ENCODE results near the gene FYB1. TPM values are rescaled to one million over a fixed set of nuclear protein-coding genes. Genes with fewer than 3 reads are reported as not detected.

FYB1 gene
- total RNA-seq, 1 donor: under 0.01 TPM

DNA sequence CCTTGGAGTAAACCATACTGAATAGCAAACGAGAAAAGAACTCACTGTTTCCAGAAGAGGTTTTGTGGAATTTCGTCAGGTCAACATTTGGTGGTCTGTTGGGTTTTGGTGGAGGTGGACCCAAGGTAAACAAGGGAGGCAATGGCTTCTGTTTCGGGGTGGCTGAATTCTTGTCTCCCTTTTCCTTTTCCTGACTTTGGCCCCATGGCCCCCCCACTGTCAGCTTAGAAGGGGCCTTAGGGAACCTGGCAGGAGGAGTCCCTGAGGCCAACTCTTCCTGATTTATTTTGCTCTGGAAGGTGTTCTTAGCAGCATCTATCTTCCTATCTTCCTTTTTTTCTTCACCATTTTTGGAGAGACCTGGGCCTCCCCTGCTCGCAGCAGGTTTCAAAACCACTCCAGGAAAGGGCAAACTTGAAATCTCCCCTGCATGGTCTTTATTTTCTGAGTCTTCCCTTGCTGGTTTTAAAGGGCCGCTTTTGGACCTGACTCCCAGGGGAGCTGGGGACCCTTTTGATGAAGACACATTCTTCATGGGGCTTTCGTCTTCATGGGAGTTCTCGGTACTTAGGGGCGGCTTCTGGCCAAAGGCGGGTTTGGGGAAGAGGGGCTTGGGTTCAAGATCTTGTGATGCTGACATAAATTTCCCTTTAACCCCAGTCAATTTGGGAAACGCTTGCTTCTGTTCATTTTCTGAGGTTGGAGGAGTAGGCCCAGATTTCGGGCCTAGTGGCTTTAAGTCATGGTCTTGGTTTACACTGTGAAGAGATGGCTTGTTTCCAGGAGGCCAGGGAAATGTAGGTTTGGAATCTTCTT lies 17.4 kb downstream of the FYB1 start:
- Histone ChIP-seq H3K4me3 (ENCODE audit: insufficient read depth, low read length) (no peak overlapping the region), H2AFZ (ENCODE audit: low read length) (no peak overlapping the region), H3K79me2 (ENCODE audit: insufficient read depth, low read length) (no peaks in the 10 kb centered on the region), H4K20me1 (ENCODE audit: insufficient read depth, low read length) (no peaks in the 10 kb centered on the region), H3K27me3 (ENCODE audit: insufficient read depth, low read length) (peaks cover 5% of the 10 kb centered on the region), H3K27ac (ENCODE audit: low read depth, low read length) (no peak overlapping the region), H3K4me1 (ENCODE audit: insufficient read depth, low read length) (no peaks in the 10 kb centered on the region), H3K4me2 (ENCODE audit: insufficient read depth, low read length) (no peak overlapping the region), H3K9me3 (ENCODE audit: low read depth, low read length) (no peaks in the 10 kb centered on the region), H3K36me3 (ENCODE audit: insufficient read depth, low read length) (no peaks in the 10 kb centered on the region)
- TF ChIP-seq, protein P1, sequence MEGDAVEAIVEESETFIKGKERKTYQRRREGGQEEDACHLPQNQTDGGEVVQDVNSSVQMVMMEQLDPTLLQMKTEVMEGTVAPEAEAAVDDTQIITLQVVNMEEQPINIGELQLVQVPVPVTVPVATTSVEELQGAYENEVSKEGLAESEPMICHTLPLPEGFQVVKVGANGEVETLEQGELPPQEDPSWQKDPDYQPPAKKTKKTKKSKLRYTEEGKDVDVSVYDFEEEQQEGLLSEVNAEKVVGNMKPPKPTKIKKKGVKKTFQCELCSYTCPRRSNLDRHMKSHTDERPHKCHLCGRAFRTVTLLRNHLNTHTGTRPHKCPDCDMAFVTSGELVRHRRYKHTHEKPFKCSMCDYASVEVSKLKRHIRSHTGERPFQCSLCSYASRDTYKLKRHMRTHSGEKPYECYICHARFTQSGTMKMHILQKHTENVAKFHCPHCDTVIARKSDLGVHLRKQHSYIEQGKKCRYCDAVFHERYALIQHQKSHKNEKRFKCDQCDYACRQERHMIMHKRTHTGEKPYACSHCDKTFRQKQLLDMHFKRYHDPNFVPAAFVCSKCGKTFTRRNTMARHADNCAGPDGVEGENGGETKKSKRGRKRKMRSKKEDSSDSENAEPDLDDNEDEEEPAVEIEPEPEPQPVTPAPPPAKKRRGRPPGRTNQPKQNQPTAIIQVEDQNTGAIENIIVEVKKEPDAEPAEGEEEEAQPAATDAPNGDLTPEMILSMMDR (IDR thresholded peaks at IDR 0.05; ENCODE audit: extremely low read depth, low read depth, low read length): no peak
- peak; percentile 38 for DNase-seq (ENCODE audit: insufficient read length, low spot score, missing footprints)

DNA sequence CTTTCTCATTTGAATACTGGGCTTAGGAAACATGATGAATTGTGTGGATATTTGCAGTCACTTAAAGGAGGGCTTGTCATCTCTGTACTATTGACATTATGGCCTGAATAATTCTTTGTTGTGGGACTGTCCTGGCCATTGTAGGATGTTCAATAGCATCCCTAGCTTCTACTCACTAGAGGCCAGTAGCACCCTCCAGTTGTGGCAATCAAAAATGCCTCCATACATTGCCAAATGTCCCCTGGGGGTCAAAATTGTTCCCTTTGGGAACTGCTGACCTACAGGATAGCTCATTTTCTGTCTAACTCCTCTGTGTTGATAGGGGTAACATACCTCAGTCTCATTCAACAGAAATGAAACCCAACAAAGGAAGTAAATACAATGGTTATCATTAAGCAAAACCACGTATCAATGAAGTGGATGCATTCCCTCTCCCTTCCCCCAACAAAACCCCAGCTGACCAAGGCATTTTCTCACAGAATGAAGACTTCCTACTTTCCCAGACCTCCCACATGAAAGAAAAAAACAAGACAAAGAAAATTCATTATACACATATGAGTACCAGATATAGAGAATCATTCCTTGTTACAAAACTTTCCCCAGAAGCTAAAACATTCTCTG lies 18.1 kb downstream of the FYB1 start:
- TF ChIP-seq, protein P1 (IDR thresholded peaks at IDR 0.05; ENCODE audit: extremely low read depth, low read depth, low read length): no peak
- H3K4me1 ChIP-seq (ENCODE audit: insufficient read depth, low read length): no peaks in the 10 kb centered on the region
- H4K20me1 ChIP-seq (ENCODE audit: insufficient read depth, low read length): no peaks in the 10 kb centered on the region
- no peak overlapping the region for H3K4me2 ChIP-seq (ENCODE audit: insufficient read depth, low read length)
- no peaks in the 10 kb centered on the region for H3K79me2 ChIP-seq (ENCODE audit: insufficient read depth, low read length)
- H3K27me3 ChIP-seq (ENCODE audit: insufficient read depth, low read length): no peaks in the 10 kb centered on the region
- no peak for DNase-seq (ENCODE audit: insufficient read length, low spot score, missing footprints)
- H3K36me3 ChIP-seq (ENCODE audit: insufficient read depth, low read length): no peaks in the 10 kb centered on the region
- no peak overlapping the region for H3K4me3 ChIP-seq (ENCODE audit: insufficient read depth, low read length)
- H3K27ac ChIP-seq (ENCODE audit: low read depth, low read length): no peak overlapping the region
- H3K9me3 ChIP-seq (ENCODE audit: low read depth, low read length): no peaks in the 10 kb centered on the region
- H2AFZ ChIP-seq (ENCODE audit: low read length): no peak overlapping the region

DNA sequence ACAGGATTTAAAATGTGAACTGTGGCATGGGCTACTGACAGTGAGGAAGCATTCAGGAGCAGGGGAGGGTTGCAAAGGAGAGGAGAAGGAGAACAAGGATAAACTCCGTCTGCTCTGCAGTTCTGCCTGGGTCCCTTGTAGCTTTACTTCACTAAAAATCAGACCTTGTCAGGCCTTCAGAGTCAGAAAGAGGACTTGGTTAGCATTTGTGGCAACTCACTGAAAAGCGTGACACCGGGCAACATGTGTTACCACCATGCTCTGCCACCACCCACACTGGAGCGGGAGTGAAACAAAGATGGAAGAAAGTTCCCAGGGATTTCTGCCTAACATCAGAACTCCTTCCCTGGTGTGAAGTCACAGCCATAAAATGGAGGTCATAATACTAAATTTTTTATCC lies 19.3 kb downstream of the FYB1 start:
- no peaks in the 10 kb centered on the region for H4K20me1 ChIP-seq (ENCODE audit: insufficient read depth, low read length)
- H3K27me3 ChIP-seq (ENCODE audit: insufficient read depth, low read length): no peaks in the 10 kb centered on the region
- H3K79me2 ChIP-seq (ENCODE audit: insufficient read depth, low read length): no peaks in the 10 kb centered on the region
- H2AFZ ChIP-seq (ENCODE audit: low read length): no peak overlapping the region
- peaks cover 3% of the 10 kb centered on the region for H3K4me1 ChIP-seq (ENCODE audit: insufficient read depth, low read length)
- H3K27ac ChIP-seq (ENCODE audit: low read depth, low read length): no peak overlapping the region
- no peak for DNase-seq (ENCODE audit: insufficient read length, low spot score, missing footprints)
- H3K4me2 ChIP-seq (ENCODE audit: insufficient read depth, low read length): no peak overlapping the region
- no peaks in the 10 kb centered on the region for H3K36me3 ChIP-seq (ENCODE audit: insufficient read depth, low read length)
- no peaks in the 10 kb centered on the region for H3K9me3 ChIP-seq (ENCODE audit: low read depth, low read length)
- TF ChIP-seq, protein P1 (IDR thresholded peaks at IDR 0.05; ENCODE audit: extremely low read depth, low read depth, low read length): no peak
- no peak overlapping the region for H3K4me3 ChIP-seq (ENCODE audit: insufficient read depth, low read length)

DNA sequence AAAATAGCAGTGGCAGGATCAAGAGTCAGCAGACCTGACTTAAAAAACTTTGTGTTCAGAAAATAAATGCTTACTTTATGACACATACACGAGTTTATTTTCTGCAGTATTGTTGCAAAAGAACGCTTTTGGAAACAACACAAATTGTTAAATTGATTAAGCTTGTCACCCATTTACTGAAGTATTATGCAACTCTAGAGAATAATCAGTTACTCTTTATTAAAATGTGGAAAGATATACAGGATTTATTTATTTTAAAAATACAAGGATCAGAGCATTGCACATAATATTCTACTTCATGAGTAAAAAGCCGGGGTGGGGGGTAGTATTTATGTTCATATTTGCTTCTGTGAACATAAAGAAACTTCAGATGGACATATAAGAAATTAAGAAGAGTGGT lies 20.0 kb downstream of the FYB1 start:
- H2AFZ ChIP-seq (ENCODE audit: low read length): no peak overlapping the region
- no peaks in the 10 kb centered on the region for H3K36me3 ChIP-seq (ENCODE audit: insufficient read depth, low read length)
- TF ChIP-seq, protein P1 (IDR thresholded peaks at IDR 0.05; ENCODE audit: extremely low read depth, low read depth, low read length): no peak
- no peaks in the 10 kb centered on the region for H3K27me3 ChIP-seq (ENCODE audit: insufficient read depth, low read length)
- no peaks in the 10 kb centered on the region for H3K79me2 ChIP-seq (ENCODE audit: insufficient read depth, low read length)
- no peaks in the 10 kb centered on the region for H3K9me3 ChIP-seq (ENCODE audit: low read depth, low read length)
- H3K4me1 ChIP-seq (ENCODE audit: insufficient read depth, low read length): peaks cover 9% of the 10 kb centered on the region
- no peak overlapping the region for H3K27ac ChIP-seq (ENCODE audit: low read depth, low read length)
- no peak overlapping the region for H3K4me3 ChIP-seq (ENCODE audit: insufficient read depth, low read length)
- no peaks in the 10 kb centered on the region for H4K20me1 ChIP-seq (ENCODE audit: insufficient read depth, low read length)
- DNase-seq (ENCODE audit: insufficient read length, low spot score, missing footprints): no peak
- H3K4me2 ChIP-seq (ENCODE audit: insufficient read depth, low read length): no peak overlapping the region
